HepG2 (cell line): ENCODE data around the gene PCDHGA2. TPM values are rescaled to one million over a fixed set of nuclear protein-coding genes. Genes with fewer than 3 reads are reported as not detected.
"Not testable (repeated sequence)": the region's sequence is repeated elsewhere in the genome, so short reads cannot be mapped to it uniquely, and the experiment has no call there.

Experiments
- ATAC-seq: fragments of 200-7000 bp; cut with Tn5 transposase; 3 replicates; pipeline ENCODE4 v1.9.1; 2020; ENCODE audit warnings: mild to moderate bottlenecking, moderate library complexity
- BruUV-seq: library from RNA; stranded (reverse); fragments of 400-500 nt; replicated peaks from 2 replicates; lab custom pipeline; 2021; lab: Mats Ljungman, UMichigan
- CTCF ChIA-PET: fragments of 300-600 bp; formaldehyde crosslinking; extraction: SDS; loops from one replicate; lab custom pipeline; 2021; ENCODE audit warnings: low total read pairs, inconsistent platforms, low intra/inter-chr PET ratio; lab: Yijun Ruan, JAX
- POLR2A ChIA-PET: fragments of 350-600 bp; sonication (Branson Sonifier 250); formaldehyde crosslinking; loops from one replicate; lab custom pipeline; 2020; ENCODE audit warnings: antibody characterized with exemption, inconsistent platforms; lab: Yijun Ruan, JAX
- DNase-seq: peaks from one replicate; pipeline ENCODE4 v3.0.0-alpha.2; 2015; ENCODE audit warnings: low spot score
- FAIRE-seq: peaks from 3 replicates; lab custom pipeline; 2011; peaks lifted over from hg19 to GRCh38; lab: Jason Lieb, UNC
- H2AFZ ChIP-seq: one replicate; pipeline ENCODE4 v1.6.1; 2011; ENCODE audit warnings: low read length, inconsistent platforms
- H3K27ac ChIP-seq: fragments of 300-600 bp; 3 replicates; pipeline ENCODE4 v1.8.0; 2011; ENCODE audit warnings: mixed run types, mild to moderate bottlenecking, mixed read lengths, low read length, inconsistent platforms; ENCODE audit not compliant: insufficient read depth; ENCODE audit errors: extremely low read length
- H3K27me3 ChIP-seq, 2 experiments: fragments of 200-600 bp in 1 of 2; 2 replicates in 1 of 2; 3 replicates in 1 of 2; pipeline versions ENCODE4 v1.6.0 to v1.8.0; 2011; ENCODE audit warnings: low read length in 2 of 2, mild to moderate bottlenecking in 2 of 2, moderate library complexity in 2 of 2, inconsistent platforms in 1 of 2; ENCODE audit not compliant: insufficient read depth in 2 of 2, control insufficient read depth in 1 of 2
- H3K36me3 ChIP-seq, 2 experiments: fragments of 200-600 bp in 1 of 2; replicated peaks in 1 of 2; 2 replicates in 1 of 2; 3 replicates in 1 of 2; pipeline versions ENCODE4 v1.5.1 to v1.8.0; 2011; ENCODE audit warnings: low read length in 2 of 2, inconsistent platforms in 1 of 2; ENCODE audit not compliant: insufficient read depth in 2 of 2, control insufficient read depth in 1 of 2
- H3K4me1 ChIP-seq: 2 replicates; pipeline ENCODE4 v1.5.1; 2012; ENCODE audit warnings: low read length, inconsistent platforms; ENCODE audit not compliant: insufficient read depth
- H3K4me2 ChIP-seq: 2 replicates; pipeline ENCODE4 v1.6.0; 2011; ENCODE audit warnings: low read depth, low read length, inconsistent platforms
- H3K4me3 ChIP-seq, 3 experiments: fragments of 200-600 bp in 1 of 3; sonication (generic), shearing (Covaris generic) in 1 of 3; replicated peaks in 1 of 3; 2 replicates each; pipeline ENCODE4 v1.5.1; 2011 to 2016; ENCODE audit warnings: low read length in 3 of 3, inconsistent platforms in 2 of 3, low read depth in 2 of 3, mild to moderate bottlenecking in 2 of 3, control low read depth in 1 of 3, mixed read lengths in 1 of 3; ENCODE audit not compliant: insufficient read depth in 1 of 3
- H3K79me2 ChIP-seq: one replicate; pipeline ENCODE4 v1.6.1; 2011; ENCODE audit warnings: low read length, inconsistent platforms; ENCODE audit not compliant: insufficient read depth
- H3K9ac ChIP-seq: 2 replicates; pipeline ENCODE4 v1.6.0; 2011; ENCODE audit warnings: mild to moderate bottlenecking, low read depth, low read length, inconsistent platforms; ENCODE audit not compliant: insufficient read depth
- H3K9me3 ChIP-seq: 2 replicates; pipeline ENCODE4 v1.5.1; 2012; ENCODE audit warnings: mild to moderate bottlenecking, low read length
- H4K20me1 ChIP-seq: 2 replicates; pipeline ENCODE4 v1.6.0; 2011; ENCODE audit warnings: inconsistent platforms, mild to moderate bottlenecking, low read length, moderate library complexity; ENCODE audit not compliant: insufficient read depth
- RARG ChIP-seq: sonication (generic); formaldehyde crosslinking; IDR thresholded peaks from 2 replicates; pipeline ENCODE4 v1.4.0; 2020; ENCODE audit warnings: low read depth, mild to moderate bottlenecking, missing genetic modification reagents
- SAFB2 ChIP-seq: sonication (generic); formaldehyde crosslinking; IDR thresholded peaks from 2 replicates; pipeline ENCODE4 v1.5.1; 2020; ENCODE audit warnings: missing genetic modification reagents, low read depth, mild to moderate bottlenecking, borderline replicate concordance
- STAG1 ChIP-seq: sonication (generic); formaldehyde crosslinking; IDR thresholded peaks from 2 replicates; pipeline ENCODE4 v1.4.0; 2020; ENCODE audit warnings: missing genetic modification reagents
- TEAD3 ChIP-seq: optimal IDR thresholded peaks from 2 replicates; pipeline ENCODE3; 2016; ENCODE audit warnings: borderline replicate concordance
- ZNF24 ChIP-seq: fragments of 450-650 bp; IDR thresholded peaks from 2 replicates; pipeline ENCODE4 v1.6.1; 2017; ENCODE audit warnings: antibody characterized with exemption, mild to moderate bottlenecking
- ZNF335 ChIP-seq: sonication (generic); formaldehyde crosslinking; IDR thresholded peaks from 2 replicates; pipeline ENCODE4 v1.4.0; 2020; ENCODE audit warnings: missing genetic modification reagents
- ZNF775 ChIP-seq: sonication (generic); formaldehyde crosslinking; IDR thresholded peaks from 2 replicates; pipeline ENCODE4 v1.4.0; 2020; ENCODE audit warnings: missing genetic modification reagents, mild to moderate bottlenecking, moderate library complexity, borderline replicate concordance
- WGBS: methylation state at CpG from one replicate; pipeline ENCODE4 v1.1.6; 2017; ENCODE audit warnings: low lambda C conversion rate; 5-methylcytosine and 5-hydroxymethylcytosine counted together
- in situ Hi-C: cut with HindIII; loops from 2 replicates; pipeline ENCODE4 v1.10.0; 2017; ENCODE audit warnings: low pct_unique_long_range_greater_than_20kb; ENCODE audit not compliant: extremely low pct_ligation_motif_present
- intact Hi-C: fragments of 100-400 bp; cut with micrococcal nuclease; formaldehyde crosslinking; loops from one replicate; pipeline ENCODE4 v1.10.0; 2022; ENCODE audit not compliant: unreplicated experiment
- polyA plus RNA-seq, 8 experiments: library from polyadenylated mRNA; depleted of rRNA in 3 of 8; stranded (reverse) in 7 of 8; unstranded in 1 of 8; fragments of >200 nt; fragmentation: Illumina TruSeq in 4 of 8; extraction: Trizol in 4 of 8; gene quantifications; 2 replicates each; pipeline versions ENCODE4 v1.2.1 to v1.2.3, GENCODE V29; 2011 to 2016; ENCODE audit warnings: low read depth in 4 of 8, missing spikeins in 1 of 8, mixed read lengths in 1 of 8; ENCODE audit not compliant: insufficient read depth in 1 of 8
- total RNA-seq, 5 experiments: library from RNA; depleted of rRNA; stranded (reverse); fragments of >200 nt; fragmentation: Illumina TruSeq; extraction: Trizol; gene quantifications; 2 replicates each; pipeline ENCODE4 v1.2.3, GENCODE V29; 2016; ENCODE audit warnings: low read depth in 1 of 5

Gene PCDHGA2
- total and polyA plus RNA-seq, 2 of the 13 experiments (the other 11 are each of a cell fraction or from before 2014, with no cell fraction given): 0.04 to 0.11 TPM

DNA sequence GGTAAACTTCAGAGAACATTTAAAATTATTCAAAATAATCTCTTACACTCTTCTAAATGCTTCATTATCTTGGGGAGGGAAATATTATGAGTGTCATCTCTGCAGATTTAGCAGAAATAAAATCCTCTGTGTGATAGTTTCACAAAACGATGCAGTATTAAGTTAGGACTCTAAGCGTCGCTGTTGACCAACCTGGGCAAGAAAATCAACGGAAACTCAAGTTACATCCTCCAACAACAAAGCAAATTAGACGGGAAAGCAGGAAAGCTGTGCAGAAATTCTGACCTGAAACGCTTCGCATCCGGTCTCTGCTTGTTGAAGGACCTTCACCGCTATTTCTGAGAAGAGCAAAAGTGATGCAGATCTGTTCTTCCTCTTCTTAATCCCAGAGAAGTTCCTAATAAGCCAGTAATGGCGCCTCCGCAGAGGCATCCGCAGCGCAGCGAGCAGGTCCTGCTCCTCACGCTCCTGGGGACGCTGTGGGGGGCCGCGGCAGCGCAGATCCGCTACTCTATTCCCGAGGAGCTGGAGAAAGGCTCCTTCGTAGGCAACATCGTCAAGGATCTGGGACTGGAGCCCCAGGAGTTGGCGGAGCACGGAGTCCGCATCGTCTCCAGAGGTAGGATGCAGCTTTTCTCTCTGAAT is 35.2 kb downstream of the PCDHGA2 start, which contains the start of gene PCDHGA6:
PCDHGA6 (plus strand) TSS at position 219 of the 645 bp plus-strand sequence; CDS start at position 412, 193 bp downstream.
- Histone ChIP-seq H3K36me3 (no peaks in the 10 kb centered on the region), H3K4me1 (no peaks in the 10 kb centered on the region), H3K4me2 (no peak within 1 kb of the TSS), H3K4me3 (no peak within 1 kb of the TSS), H3K27me3 (no peaks in the 10 kb centered on the region), H2AFZ (no peak within 1 kb of the TSS), H4K20me1 (no peaks in the 10 kb centered on the region), H3K9ac (no peak within 1 kb of the TSS), H3K79me2 (no peaks in the 10 kb centered on the region), H3K9me3 (peaks cover 53% of the 10 kb centered on the region), H3K27ac (no peak within 1 kb of the TSS)
- 72% methylated on average over 22 of the region's 27 CpGs for WGBS
- POLR2A ChIA-PET: no interaction called here
- ATAC-seq (no peak), FAIRE-seq (no peak), DNase-seq (no peak)
- BruUV-seq: no TSS peak
- CTCF ChIA-PET: no interaction called here
- in situ Hi-C loops (no loop called here), intact Hi-C loops (no loop called here)
- no peak for TF ChIP-seq SAFB2 (CRISPR knock-in tag)
- TF ChIP-seq ZNF335 (CRISPR knock-in tag): no peak
- TF ChIP-seq STAG1: peak; percentile 30; the same call in 1 of the 2 replicates
- no peak for TF ChIP-seq ZNF775 (CRISPR knock-in tag)

DNA sequence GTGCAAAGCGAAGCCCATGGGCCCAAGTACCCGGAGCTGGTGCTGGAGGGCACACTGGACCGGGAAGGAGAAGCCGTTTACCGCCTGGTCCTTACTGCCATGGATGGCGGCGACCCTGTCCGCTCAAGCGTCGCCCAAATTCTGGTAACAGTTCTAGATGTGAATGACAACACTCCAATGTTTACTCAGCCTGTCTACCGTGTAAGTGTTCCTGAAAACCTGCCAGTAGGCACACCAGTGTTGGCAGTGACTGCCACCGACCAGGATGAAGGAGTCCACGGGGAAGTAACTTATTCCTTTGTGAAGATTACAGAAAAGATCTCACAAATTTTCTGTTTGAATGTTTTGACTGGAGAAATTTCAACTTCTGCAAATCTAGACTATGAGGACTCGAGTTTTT is 36.1 kb downstream of the PCDHGA2 start:
- no peaks in the 10 kb centered on the region for H4K20me1 ChIP-seq
- H3K9me3 ChIP-seq: peaks cover 53% of the 10 kb centered on the region
- WGBS: 32% methylated on average over 4 of the region's 14 CpGs
- BruUV-seq: no TSS peak
- no peak overlapping the region for H3K4me3 ChIP-seq
- in situ Hi-C loops (no loop called here), intact Hi-C loops (no loop called here)
- TF ChIP-seq RARG (CRISPR knock-in tag): no peak
- no peak for TF ChIP-seq ZNF24
- no peak for TF ChIP-seq TEAD3 (CRISPR knock-in tag)
- no peaks in the 10 kb centered on the region for H3K79me2 ChIP-seq
- no peak overlapping the region for H3K9ac ChIP-seq
- CTCF ChIA-PET: no interaction called here
- H3K27ac ChIP-seq: no peak overlapping the region
- POLR2A ChIA-PET: no interaction called here
- ATAC-seq (no peak), FAIRE-seq (no peak), DNase-seq (no peak)
- H2AFZ ChIP-seq: no peak overlapping the region
- H3K4me1 ChIP-seq: no peaks in the 10 kb centered on the region
- no peak overlapping the region for H3K4me2 ChIP-seq
- H3K36me3 ChIP-seq: no peaks in the 10 kb centered on the region
- H3K27me3 ChIP-seq: no peaks in the 10 kb centered on the region

DNA sequence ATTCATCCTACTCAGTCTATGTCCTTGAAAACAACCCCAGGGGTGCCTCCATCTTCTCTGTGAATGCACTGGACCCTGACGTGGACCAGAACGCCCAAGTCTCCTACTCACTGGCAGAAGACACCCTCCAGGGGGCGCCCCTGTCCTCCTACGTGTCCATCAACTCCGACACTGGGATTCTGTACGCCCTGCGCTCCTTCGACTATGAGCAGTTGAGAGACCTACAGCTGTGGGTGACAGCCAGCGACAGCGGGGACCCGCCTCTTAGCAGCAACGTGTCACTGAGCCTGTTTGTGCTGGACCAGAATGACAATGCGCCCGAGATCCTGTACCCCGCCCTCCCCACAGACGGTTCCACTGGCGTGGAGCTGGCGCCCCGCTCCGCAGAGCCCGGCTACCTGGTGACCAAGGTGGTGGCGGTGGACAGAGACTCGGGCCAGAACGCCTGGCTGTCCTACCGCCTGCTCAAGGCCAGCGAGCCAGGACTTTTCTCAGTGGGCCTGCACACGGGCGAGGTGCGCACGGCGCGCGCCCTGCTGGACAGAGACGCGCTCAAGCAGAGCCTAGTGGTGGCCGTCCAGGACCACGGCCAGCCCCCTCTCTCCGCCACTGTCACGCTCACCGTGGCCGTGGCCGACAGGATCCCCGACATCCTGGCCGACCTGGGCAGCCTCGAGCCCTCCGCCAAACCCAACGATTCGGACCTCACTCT is 37.0 kb downstream of the PCDHGA2 start:
- H2AFZ ChIP-seq, BruUV-seq, H4K20me1 ChIP-seq, DNase-seq, H3K27ac ChIP-seq, H3K9ac ChIP-seq, H3K36me3 ChIP-seq, intact Hi-C loops, H3K4me2 ChIP-seq, H3K79me2 ChIP-seq, H3K4me3 ChIP-seq, POLR2A ChIA-PET, H3K4me1 ChIP-seq, CTCF ChIA-PET, ATAC-seq, H3K27me3 ChIP-seq, in situ Hi-C loops, FAIRE-seq: not testable (repeated sequence)
- WGBS: 66% methylated on average over 18 of the region's 48 CpGs
- peaks cover 47% of the 10 kb centered on the region for H3K9me3 ChIP-seq
